NCI-H1417 treated with DMSO at 0.1 percent for 48 hours (cell line): ENCODE data around the gene PRKAG2.
"Not testable (repeated sequence)": the region's sequence is repeated elsewhere in the genome, so short reads cannot be mapped to it uniquely, and the experiment has no call there.

Experiments
- DNase-seq: peaks from one replicate; lab custom pipeline; 2025; lab: John Stamatoyannopoulos, UW

PRKAG2 gene

GRCh38 chr7:151764056-151764920 is 112.6 kb downstream of the PRKAG2 start:
- no peak for DNase-seq

- DNase-seq, result no peak
Measured at GRCh38 chr7:151763420-151763984, 113.4 kb downstream of the PRKAG2 start.

GRCh38 chr7:151762583-151763245 is 114.2 kb downstream of the PRKAG2 start:
- no peak for DNase-seq

- no peak for DNase-seq
Measured at GRCh38 chr7:151761957-151762356, 115.0 kb downstream of the PRKAG2 start.

- no peak for DNase-seq
Measured at GRCh38 chr7:151761231-151761630, 115.7 kb downstream of the PRKAG2 start.

GRCh38 chr7:151759591-151760042 is 117.3 kb downstream of the PRKAG2 start:
- DNase-seq, result no peak

- no peak for DNase-seq
Measured at GRCh38 chr7:151758622-151759540, 118.0 kb downstream of the PRKAG2 start.

GRCh38 chr7:151757274-151757673 is 119.6 kb downstream of the PRKAG2 start:
- no peak for DNase-seq

GRCh38 chr7:151756866-151757265 is 120.0 kb downstream of the PRKAG2 start:
- DNase-seq, result no peak

GRCh38 chr7:151756076-151756731 is 120.7 kb downstream of the PRKAG2 start:
- no peak for DNase-seq

GRCh38 chr7:151755131-151755801 is 121.6 kb downstream of the PRKAG2 start:
- DNase-seq, result no peak

- DNase-seq, result no peak
Measured at GRCh38 chr7:151754688-151755130, 122.2 kb downstream of the PRKAG2 start.

- DNase-seq, result no peak
Measured at GRCh38 chr7:151754142-151754590, 122.7 kb downstream of the PRKAG2 start.

GRCh38 chr7:151752816-151753595 is 123.9 kb downstream of the PRKAG2 start:
- no peak for DNase-seq

- no peak for DNase-seq
Measured at GRCh38 chr7:151752037-151752436, 124.9 kb downstream of the PRKAG2 start.

- DNase-seq, result no peak
Measured at GRCh38 chr7:151748733-151749132, 128.2 kb downstream of the PRKAG2 start.

- DNase-seq, result not testable (repeated sequence)
Measured at GRCh38 chr7:151748021-151748420, 128.9 kb downstream of the PRKAG2 start.

GRCh38 chr7:151745706-151746105 is 131.2 kb downstream of the PRKAG2 start:
- no peak for DNase-seq
